Type B pancreatic cell (in vitro differentiated cells): Measurements from ENCODE around the gene CHN1. TPM values are rescaled to one million over a fixed set of nuclear protein-coding genes. Genes with fewer than 3 reads are reported as not detected.

ENCODE experiments used
- DNase-seq: peaks from one replicate; pipeline ENCODE4 v3.0.0; 2021; ENCODE audit warnings: mixed read lengths; ENCODE audit not compliant: unreplicated experiment; ENCODE audit errors: extremely low spot score
- H3K27ac Mint-ChIP-seq: 2 replicates; pipeline ENCODE4 v1.8.0; 2021; ENCODE audit warnings: mild to moderate bottlenecking, mixed read lengths
- H3K27me3 Mint-ChIP-seq: 2 replicates; pipeline ENCODE4 v1.8.0; 2021; ENCODE audit warnings: mixed read lengths
- H3K36me3 Mint-ChIP-seq: 2 replicates; pipeline ENCODE4 v1.8.0; 2021; ENCODE audit warnings: mixed read lengths
- H3K4me1 Mint-ChIP-seq: one replicate; pipeline ENCODE4 v1.8.0; 2021; ENCODE audit warnings: mixed read lengths; ENCODE audit not compliant: unreplicated experiment
- H3K4me3 Mint-ChIP-seq: 2 replicates; pipeline ENCODE4 v1.8.0; 2021; ENCODE audit warnings: mild to moderate bottlenecking, mixed read lengths
- H3K9me3 Mint-ChIP-seq: 2 replicates; pipeline ENCODE4 v1.8.0; 2021; ENCODE audit warnings: mixed read lengths
- total RNA-seq: library from RNA; stranded (reverse); gene quantifications from 2 replicates; pipeline ENCODE4 v1.2.1, GENCODE V29; 2021; ENCODE audit warnings: low replicate concordance
- TF ChIP-seq, protein P1 (sequence below): fragments of 200-600 bp; sonication (generic); conservative IDR thresholded peaks from 2 replicates; pipeline ENCODE4 v1.5.0; 2021; ENCODE audit warnings: antibody characterized with exemption, mild to moderate bottlenecking

CHN1 gene
- total RNA-seq, 1 donor from 2014 or later: 24.0 TPM

DNA sequence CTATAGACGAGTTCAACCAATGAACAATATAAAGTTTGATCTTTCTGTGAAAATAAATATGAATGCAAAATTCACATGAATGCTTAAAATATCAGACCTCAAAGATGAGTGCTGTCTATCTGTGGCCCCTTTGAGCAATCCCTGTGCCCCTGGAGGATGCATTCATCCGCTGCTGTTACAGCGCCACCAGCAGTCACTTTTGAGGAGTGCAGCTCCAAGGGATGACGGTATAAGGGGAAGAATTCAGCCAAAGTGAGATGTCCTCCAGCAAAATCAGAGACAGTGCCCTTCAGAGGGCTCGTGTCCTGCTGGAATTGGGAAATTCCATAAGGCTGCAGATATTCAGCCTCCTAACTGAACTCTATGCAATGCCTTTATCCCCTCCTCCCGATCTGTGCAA, 229.0 kb downstream of the CHN1 start:
- H3K27ac Mint-ChIP-seq: no peak overlapping the region
- H3K9me3 Mint-ChIP-seq: no peaks in the 10 kb centered on the region
- no peak overlapping the region for H3K4me3 Mint-ChIP-seq
- TF ChIP-seq, protein P1, sequence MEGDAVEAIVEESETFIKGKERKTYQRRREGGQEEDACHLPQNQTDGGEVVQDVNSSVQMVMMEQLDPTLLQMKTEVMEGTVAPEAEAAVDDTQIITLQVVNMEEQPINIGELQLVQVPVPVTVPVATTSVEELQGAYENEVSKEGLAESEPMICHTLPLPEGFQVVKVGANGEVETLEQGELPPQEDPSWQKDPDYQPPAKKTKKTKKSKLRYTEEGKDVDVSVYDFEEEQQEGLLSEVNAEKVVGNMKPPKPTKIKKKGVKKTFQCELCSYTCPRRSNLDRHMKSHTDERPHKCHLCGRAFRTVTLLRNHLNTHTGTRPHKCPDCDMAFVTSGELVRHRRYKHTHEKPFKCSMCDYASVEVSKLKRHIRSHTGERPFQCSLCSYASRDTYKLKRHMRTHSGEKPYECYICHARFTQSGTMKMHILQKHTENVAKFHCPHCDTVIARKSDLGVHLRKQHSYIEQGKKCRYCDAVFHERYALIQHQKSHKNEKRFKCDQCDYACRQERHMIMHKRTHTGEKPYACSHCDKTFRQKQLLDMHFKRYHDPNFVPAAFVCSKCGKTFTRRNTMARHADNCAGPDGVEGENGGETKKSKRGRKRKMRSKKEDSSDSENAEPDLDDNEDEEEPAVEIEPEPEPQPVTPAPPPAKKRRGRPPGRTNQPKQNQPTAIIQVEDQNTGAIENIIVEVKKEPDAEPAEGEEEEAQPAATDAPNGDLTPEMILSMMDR: peak; percentile 59
- no peak for DNase-seq
- H3K4me1 Mint-ChIP-seq: peaks cover 45% of the 10 kb centered on the region
- peaks cover 7% of the 10 kb centered on the region for H3K27me3 Mint-ChIP-seq
- H3K36me3 Mint-ChIP-seq: no peaks in the 10 kb centered on the region

DNA sequence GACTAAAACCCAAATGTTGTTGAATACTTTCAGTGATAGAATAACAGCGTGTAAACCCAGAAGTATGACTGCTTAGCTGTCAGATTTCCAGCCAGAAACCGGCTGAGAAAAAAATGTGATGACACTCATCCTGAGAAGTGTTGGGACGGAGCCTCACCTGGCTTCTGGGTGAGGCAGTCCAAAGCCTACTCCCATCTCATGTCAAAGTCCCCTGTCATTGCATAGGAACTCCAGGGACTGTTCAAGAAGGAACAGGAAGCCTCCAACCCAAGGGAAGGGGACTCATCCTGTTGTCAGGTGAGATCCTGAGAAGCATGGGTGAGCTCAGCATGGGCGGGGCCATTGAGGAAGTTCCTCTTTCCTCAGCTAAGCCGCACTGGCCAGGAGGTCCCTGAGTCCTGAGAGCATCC, 229.6 kb downstream of the CHN1 start:
- no peak for DNase-seq
- no peak overlapping the region for H3K4me3 Mint-ChIP-seq
- H3K9me3 Mint-ChIP-seq: no peaks in the 10 kb centered on the region
- H3K4me1 Mint-ChIP-seq: peaks cover 45% of the 10 kb centered on the region
- TF ChIP-seq, protein P1: no peak
- no peak overlapping the region for H3K27ac Mint-ChIP-seq
- peaks cover 7% of the 10 kb centered on the region for H3K27me3 Mint-ChIP-seq
- no peaks in the 10 kb centered on the region for H3K36me3 Mint-ChIP-seq

DNA sequence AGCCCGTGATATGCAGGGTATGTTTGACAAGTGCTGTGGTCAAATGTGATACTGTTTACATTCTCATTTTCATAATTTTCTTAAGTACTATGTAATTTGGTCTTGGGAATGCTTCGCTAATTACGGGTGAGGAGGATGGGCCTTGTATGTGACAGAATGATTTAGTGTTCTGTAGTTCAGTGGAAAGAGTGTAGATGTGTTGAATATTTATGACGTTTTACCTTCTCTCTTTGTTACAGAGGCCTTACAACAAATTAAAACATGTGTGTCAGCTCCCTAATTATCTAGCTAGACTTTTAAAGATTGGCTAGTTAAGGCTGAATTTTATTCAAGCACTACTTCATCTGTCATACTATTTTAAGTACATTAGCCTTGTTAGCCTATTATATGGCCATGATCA, 230.3 kb downstream of the CHN1 start:
- Mint-ChIP-seq H3K36me3 (no peaks in the 10 kb centered on the region), H3K27me3 (peaks cover 7% of the 10 kb centered on the region), H3K4me3 (no peak overlapping the region), H3K27ac (no peak overlapping the region), H3K4me1 (peaks cover 41% of the 10 kb centered on the region), H3K9me3 (no peaks in the 10 kb centered on the region)
- DNase-seq: no peak
- TF ChIP-seq, protein P1: no peak

DNA sequence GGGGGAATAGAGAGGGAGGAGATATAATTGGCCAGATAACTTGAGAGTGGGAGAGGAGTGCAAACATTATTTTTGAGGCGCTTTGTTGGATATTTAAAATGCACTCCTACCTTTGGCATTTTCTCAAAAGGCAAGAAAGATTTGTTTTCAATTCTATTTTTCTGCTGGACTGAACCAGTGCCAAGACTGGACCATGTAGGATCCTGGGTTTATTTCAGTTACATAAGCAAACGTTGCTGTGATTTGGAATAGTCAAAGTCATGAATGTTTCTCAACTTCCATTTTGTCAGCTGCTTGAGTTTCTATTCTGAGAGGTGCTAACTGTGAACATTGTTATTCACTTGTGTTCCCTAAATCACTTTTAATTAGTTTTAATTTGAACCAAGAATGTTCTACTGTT, 232.0 kb downstream of the CHN1 start:
- TF ChIP-seq, protein P1: no peak
- Mint-ChIP-seq H3K27ac (no peak overlapping the region), H3K4me3 (no peak overlapping the region), H3K9me3 (no peaks in the 10 kb centered on the region), H3K27me3 (peaks cover 7% of the 10 kb centered on the region), H3K4me1 (peaks cover 32% of the 10 kb centered on the region), H3K36me3 (no peaks in the 10 kb centered on the region)
- no peak for DNase-seq

DNA sequence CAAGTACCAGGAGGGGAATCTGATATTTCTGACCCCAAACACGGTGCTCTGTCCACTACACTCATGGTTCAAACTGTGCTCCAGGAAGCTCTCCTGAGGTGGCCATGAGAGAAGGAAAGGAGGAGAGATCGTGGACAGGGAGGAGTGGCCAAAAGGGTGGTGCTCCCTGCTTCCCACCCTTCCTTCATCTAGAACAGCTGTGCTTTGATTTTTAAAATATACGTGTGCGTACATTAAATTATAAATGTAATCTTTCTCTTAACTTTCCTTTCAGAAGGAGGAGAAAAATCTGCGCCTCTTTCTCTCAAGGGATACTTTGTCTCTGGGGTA, 232.7 kb downstream of the CHN1 start:
- Mint-ChIP-seq H3K4me1 (peaks cover 24% of the 10 kb centered on the region), H3K4me3 (peak overlapping the region; percentile 42), H3K36me3 (no peaks in the 10 kb centered on the region), H3K9me3 (no peaks in the 10 kb centered on the region), H3K27ac (peak overlapping the region; percentile 20), H3K27me3 (peaks cover 6% of the 10 kb centered on the region)
- TF ChIP-seq, protein P1: no peak
- no peak for DNase-seq
